Duodenal mucosa (tissue), 2 donors: Measurements from ENCODE around the gene PTPRM.

Experiments
- H3K27ac ChIP-seq: one replicate; pipeline ENCODE4 v1.7.0; 2013; ENCODE audit warnings: low read depth, low read length
- H3K27me3 ChIP-seq, 2 donors: one replicate each; pipeline ENCODE4 v1.7.0; 2013; ENCODE audit warnings: low read length in 2 of 2, control low read depth in 1 of 2; ENCODE audit not compliant: insufficient read depth in 2 of 2, control insufficient read depth in 1 of 2
- H3K36me3 ChIP-seq, 2 donors: one replicate each; pipeline ENCODE4 v1.7.0; 2013; ENCODE audit warnings: low read length in 2 of 2, control low read depth in 1 of 2; ENCODE audit not compliant: insufficient read depth in 2 of 2, control insufficient read depth in 1 of 2
- H3K4me1 ChIP-seq, 2 donors: one replicate each; pipeline ENCODE4 v1.7.0; 2013; ENCODE audit warnings: low read length in 2 of 2, control low read depth in 1 of 2; ENCODE audit not compliant: insufficient read depth in 2 of 2, control insufficient read depth in 1 of 2
- H3K4me3 ChIP-seq, 2 donors: one replicate each; pipeline ENCODE4 v1.7.0; 2013; ENCODE audit warnings: low read length in 2 of 2, low read depth in 1 of 2
- H3K9ac ChIP-seq, 2 donors: one replicate each; pipeline ENCODE4 v1.7.0; 2013; ENCODE audit warnings: low read length in 2 of 2, low read depth in 1 of 2
- H3K9me3 ChIP-seq, 2 donors: one replicate each; pipeline ENCODE4 v1.7.0; 2013; ENCODE audit warnings: low read length in 2 of 2, control low read depth in 1 of 2; ENCODE audit not compliant: control insufficient read depth in 1 of 2

The PTPRM gene

GRCh38 chr18:7894592-7894991 is 327.5 kb downstream of the PTPRM start:
- no peak overlapping the region for H3K4me3 ChIP-seq
- H3K4me1 ChIP-seq = no peaks in the 10 kb centered on the region
- no peaks in the 10 kb centered on the region for H3K36me3 ChIP-seq
- H3K27me3 ChIP-seq = no peaks in the 10 kb centered on the region
- no peaks in the 10 kb centered on the region for H3K9me3 ChIP-seq
- no peak overlapping the region for H3K27ac ChIP-seq
- H3K9ac ChIP-seq = no peak overlapping the region

GRCh38 chr18:7895346-7895745 is 328.2 kb downstream of the PTPRM start:
- H3K9ac ChIP-seq = no peak overlapping the region
- H3K27ac ChIP-seq = no peak overlapping the region
- H3K36me3 ChIP-seq = no peaks in the 10 kb centered on the region
- no peak overlapping the region for H3K4me3 ChIP-seq
- no peaks in the 10 kb centered on the region for H3K4me1 ChIP-seq
- no peaks in the 10 kb centered on the region for H3K9me3 ChIP-seq
- no peaks in the 10 kb centered on the region for H3K27me3 ChIP-seq

GRCh38 chr18:7896161-7896560 is 329.0 kb downstream of the PTPRM start:
- Histone ChIP-seq H3K9ac (no peak overlapping the region), H3K27me3 (no peaks in the 10 kb centered on the region), H3K27ac (no peak overlapping the region), H3K9me3 (no peaks in the 10 kb centered on the region), H3K36me3 (no peaks in the 10 kb centered on the region), H3K4me3 (no peak overlapping the region), H3K4me1 (no peaks in the 10 kb centered on the region)

GRCh38 chr18:7896805-7897518 is 329.8 kb downstream of the PTPRM start:
- H3K9ac ChIP-seq = no peak overlapping the region
- no peak overlapping the region for H3K4me3 ChIP-seq
- no peaks in the 10 kb centered on the region for H3K4me1 ChIP-seq
- no peaks in the 10 kb centered on the region for H3K9me3 ChIP-seq
- no peak overlapping the region for H3K27ac ChIP-seq
- H3K36me3 ChIP-seq = no peaks in the 10 kb centered on the region
- no peaks in the 10 kb centered on the region for H3K27me3 ChIP-seq

- Histone ChIP-seq H3K9me3 (no peaks in the 10 kb centered on the region), H3K9ac (no peak overlapping the region), H3K27ac (no peak overlapping the region), H3K27me3 (no peaks in the 10 kb centered on the region), H3K36me3 (no peaks in the 10 kb centered on the region), H3K4me3 (no peak overlapping the region), H3K4me1 (no peaks in the 10 kb centered on the region)
These were observed 331.1 kb downstream of the PTPRM start for GRCh38 chr18:7898181-7898580.

- Histone ChIP-seq H3K4me1 (no peaks in the 10 kb centered on the region), H3K27ac (no peak overlapping the region), H3K9me3 (no peaks in the 10 kb centered on the region), H3K27me3 (no peaks in the 10 kb centered on the region), H3K4me3 (no peak overlapping the region), H3K9ac (no peak overlapping the region), H3K36me3 (no peaks in the 10 kb centered on the region)
These were observed 332.0 kb downstream of the PTPRM start for GRCh38 chr18:7899078-7899477.

GRCh38 chr18:7900091-7900490 is 333.0 kb downstream of the PTPRM start:
- Histone ChIP-seq H3K27me3 (no peaks in the 10 kb centered on the region), H3K9me3 (no peaks in the 10 kb centered on the region), H3K4me3 (no peak overlapping the region), H3K36me3 (no peaks in the 10 kb centered on the region), H3K9ac (no peak overlapping the region), H3K4me1 (no peaks in the 10 kb centered on the region), H3K27ac (no peak overlapping the region)

GRCh38 chr18:7901657-7902056 is 334.5 kb downstream of the PTPRM start:
- Histone ChIP-seq H3K4me3 (no peak overlapping the region), H3K27ac (no peak overlapping the region), H3K4me1 (no peaks in the 10 kb centered on the region), H3K9ac (no peak overlapping the region), H3K27me3 (no peaks in the 10 kb centered on the region), H3K36me3 (no peaks in the 10 kb centered on the region), H3K9me3 (no peaks in the 10 kb centered on the region)

- no peak overlapping the region for H3K4me3 ChIP-seq
- no peak overlapping the region for H3K9ac ChIP-seq
- H3K27ac ChIP-seq = no peak overlapping the region
- H3K36me3 ChIP-seq = no peaks in the 10 kb centered on the region
- no peaks in the 10 kb centered on the region for H3K4me1 ChIP-seq
- no peaks in the 10 kb centered on the region for H3K9me3 ChIP-seq
- H3K27me3 ChIP-seq = no peaks in the 10 kb centered on the region
These were observed 335.3 kb downstream of the PTPRM start for GRCh38 chr18:7902399-7902839.

- Histone ChIP-seq H3K4me1 (no peaks in the 10 kb centered on the region), H3K36me3 (no peaks in the 10 kb centered on the region), H3K9me3 (no peaks in the 10 kb centered on the region), H3K4me3 (no peak overlapping the region), H3K27ac (no peak overlapping the region), H3K27me3 (no peaks in the 10 kb centered on the region), H3K9ac (no peak overlapping the region)
These were observed 337.4 kb downstream of the PTPRM start for GRCh38 chr18:7904529-7904928.
